HepG2 (cell line): ENCODE data around the gene TSC22D3.

Experiments
- CREB1 ChIP-seq, 2 experiments: fragments of 450-650 bp in 1 of 2; IDR thresholded peaks; 2 replicates each; pipeline ENCODE4 v1.6.1; 2016 to 2017; ENCODE audit warnings: control low read depth in 1 of 2, mild to moderate bottlenecking in 1 of 2, missing compliant biosample characterization in 1 of 2, missing genetic modification characterization in 1 of 2
- IRF2 ChIP-seq: IDR thresholded peaks from 2 replicates; pipeline ENCODE4 v1.6.1; 2018; ENCODE audit warnings: missing genetic modification reagents, missing compliant biosample characterization
- POLR2AphosphoS5 ChIP-seq: IDR thresholded peaks from 2 replicates; pipeline ENCODE4 v1.6.1; 2012; ENCODE audit warnings: low read depth, low read length
- POLR2G ChIP-seq: fragments of 200-400 bp; formaldehyde crosslinking; IDR thresholded peaks from 2 replicates; pipeline ENCODE4 v1.6.1; 2018; ENCODE audit warnings: mild to moderate bottlenecking, low read depth, low read length, moderate library complexity
- ZFX ChIP-seq: sonication (generic); formaldehyde crosslinking; IDR thresholded peaks from 2 replicates; pipeline ENCODE4 v1.4.0; 2020; ENCODE audit warnings: mild to moderate bottlenecking, low read depth, missing genetic modification reagents, moderate library complexity

DNA sequence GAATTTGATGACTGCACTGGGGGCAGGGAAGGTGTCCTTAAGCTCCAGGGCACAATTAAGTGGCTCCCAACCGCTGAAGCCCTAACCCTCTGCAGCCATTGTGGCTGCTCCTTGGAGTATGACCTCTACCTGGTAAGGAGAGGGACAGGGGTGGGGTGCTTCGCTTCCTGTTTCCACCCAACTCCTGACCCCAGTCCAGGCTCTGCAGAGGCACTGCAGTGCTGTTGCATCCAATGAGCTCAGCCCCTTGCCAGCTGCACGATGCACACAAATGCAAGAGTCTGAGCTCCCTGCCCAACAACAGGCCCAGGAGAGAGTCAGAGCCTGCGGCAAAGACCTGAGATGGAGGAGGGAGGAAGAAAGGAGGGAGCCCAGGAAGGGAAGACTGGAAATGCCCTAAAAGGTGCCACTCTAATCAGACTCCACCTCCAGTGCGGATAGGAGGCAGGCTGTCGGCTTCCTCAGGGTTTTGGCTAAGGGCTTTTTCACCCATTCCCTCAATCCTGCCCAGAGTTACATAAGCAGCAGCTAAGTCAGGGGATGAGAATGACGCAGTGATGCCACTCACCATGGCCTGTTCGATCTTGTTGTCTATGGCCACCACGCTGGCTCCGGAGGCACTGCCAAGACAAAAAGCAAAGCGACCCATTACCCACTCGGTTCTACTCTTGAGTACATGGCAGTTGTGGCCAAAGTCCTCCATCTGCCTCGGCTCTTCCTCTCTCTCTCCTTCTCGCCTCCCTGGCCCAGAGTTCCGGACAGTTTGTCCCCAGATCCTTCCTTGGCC lies 60.1 kb downstream of the TSC22D3 start:
- no peak for TF ChIP-seq POLR2G
- no peak for TF ChIP-seq ZFX
- TF ChIP-seq IRF2 (CRISPR knock-in tag): no peak
- TF ChIP-seq POLR2AphosphoS5: no peak
- no peak for TF ChIP-seq CREB1 (IDR thresholded peaks at IDR 0.05)
- TF ChIP-seq CREB1 (CRISPR knock-in tag; IDR thresholded peaks at IDR 0.05): no peak
